NCI-H2107 treated with DMSO at 0.1 percent for 48 hours (cell line): Measurements from ENCODE around the gene NCR2.
A peak's percentile ranks its signal among the peaks of the same experiment; 100 is the strongest.
"Not testable (repeated sequence)": the region's sequence is repeated elsewhere in the genome, so short reads cannot be mapped to it uniquely, and the experiment has no call there.

Experiments
- DNase-seq: peaks from one replicate; lab custom pipeline; 2025; ENCODE audit not compliant: unreplicated experiment; lab: John Stamatoyannopoulos, UW

NCR2 gene, protein sequence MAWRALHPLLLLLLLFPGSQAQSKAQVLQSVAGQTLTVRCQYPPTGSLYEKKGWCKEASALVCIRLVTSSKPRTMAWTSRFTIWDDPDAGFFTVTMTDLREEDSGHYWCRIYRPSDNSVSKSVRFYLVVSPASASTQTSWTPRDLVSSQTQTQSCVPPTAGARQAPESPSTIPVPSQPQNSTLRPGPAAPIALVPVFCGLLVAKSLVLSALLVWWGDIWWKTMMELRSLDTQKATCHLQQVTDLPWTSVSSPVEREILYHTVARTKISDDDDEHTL

DNA sequence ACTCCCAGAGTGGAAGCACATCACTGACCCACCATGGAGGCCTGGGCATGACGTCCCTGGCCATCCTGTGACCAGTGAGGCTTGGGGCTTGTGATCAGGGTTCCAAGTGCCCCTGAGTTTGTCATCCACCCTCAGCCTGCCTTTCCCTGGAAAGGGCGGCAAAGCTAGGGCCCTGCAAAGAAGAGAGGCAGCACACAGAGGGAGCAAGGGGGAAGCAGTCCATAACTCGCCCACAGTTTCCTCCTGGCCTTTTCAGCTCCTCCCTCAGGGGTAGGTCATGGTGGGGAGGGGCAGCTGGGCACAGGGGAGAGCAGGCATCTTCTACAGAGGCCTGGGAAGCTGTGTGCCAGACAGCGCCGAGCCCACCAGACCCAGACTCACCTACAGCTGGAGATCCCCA lies at the start of gene NCR2:
NCR2 (plus strand) TSS at position 313 of the 400 bp plus-strand sequence. CDS start 269 bp downstream, outside the sequence.
- no peak for DNase-seq

DNA sequence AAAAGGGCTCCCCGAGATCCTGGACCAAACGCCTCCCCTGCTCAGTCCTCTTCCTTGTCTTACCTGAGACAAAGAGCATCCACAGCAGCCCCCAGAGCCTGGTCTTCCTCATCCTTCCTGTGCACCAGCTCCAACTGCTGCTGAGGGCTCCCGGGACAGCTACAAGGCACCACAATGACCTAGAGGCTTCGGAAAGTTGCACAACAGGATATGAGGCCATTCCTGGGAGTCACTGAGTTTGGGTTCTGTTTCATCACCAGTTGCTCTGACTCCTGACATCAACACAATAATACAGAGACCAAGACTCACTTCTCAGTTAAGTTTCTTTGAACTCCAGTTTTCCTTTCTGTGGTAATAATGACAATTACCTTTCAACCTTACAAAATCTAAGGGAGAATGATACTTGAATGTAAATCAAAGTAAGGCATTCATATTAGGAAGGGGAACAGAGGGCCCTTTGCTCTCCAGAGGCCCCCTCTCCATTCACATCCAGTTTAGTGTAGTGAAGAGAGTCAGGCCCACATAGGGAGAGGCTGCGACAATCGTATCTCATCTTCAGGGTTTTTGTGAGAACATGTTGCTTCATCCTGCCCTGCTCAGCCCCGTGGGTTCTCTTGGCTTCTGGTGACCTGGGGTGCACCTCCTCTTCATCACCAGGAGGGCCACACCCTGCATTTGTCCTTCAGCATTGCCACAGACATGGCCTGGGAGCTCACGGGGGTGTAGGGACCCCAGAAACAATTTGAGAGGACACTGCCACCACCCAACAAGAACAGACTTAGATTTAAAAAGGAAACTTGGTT lies 48.7 kb upstream of the NCR2 start, which contains the start of gene TREM1:
TREM1 (minus strand) TSS at position 139 of the 803 bp plus-strand sequence; CDS start at position 112, 27 bp downstream.
- DNase-seq = no peak

DNA sequence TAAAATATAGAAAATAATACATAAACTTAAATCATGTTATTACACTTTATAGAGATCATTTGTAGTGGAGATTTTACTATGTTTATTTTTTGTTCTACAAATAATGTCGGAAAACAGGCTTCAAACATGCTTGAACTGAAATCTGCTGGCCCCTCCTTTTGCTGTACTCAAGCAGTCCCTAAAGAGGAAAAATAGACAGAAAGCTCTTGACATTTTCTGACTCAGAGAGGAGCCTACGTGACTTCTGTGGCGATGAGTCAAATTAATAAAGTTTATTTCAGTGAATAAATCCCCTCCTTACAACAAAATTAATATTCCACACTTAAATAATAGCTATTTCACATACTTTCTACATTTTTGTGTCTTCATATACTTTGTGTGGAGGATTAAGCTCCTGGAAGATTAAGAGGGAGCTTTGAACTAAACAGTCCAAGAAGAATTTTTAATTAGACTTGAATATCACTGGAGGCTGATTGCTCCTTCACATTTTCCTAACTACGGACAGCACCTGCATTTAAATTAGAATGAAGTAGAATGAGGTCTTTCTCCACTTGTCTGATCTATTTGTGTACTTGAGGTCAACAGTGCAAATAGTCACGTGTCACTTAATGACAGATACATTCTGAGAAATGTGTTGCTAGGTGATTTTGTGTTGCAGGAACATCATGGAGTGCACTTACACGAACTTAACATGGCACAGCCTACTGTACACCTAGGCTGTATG lies 47.2 kb upstream of the NCR2 start:
- peak; percentile 69 for DNase-seq

DNA sequence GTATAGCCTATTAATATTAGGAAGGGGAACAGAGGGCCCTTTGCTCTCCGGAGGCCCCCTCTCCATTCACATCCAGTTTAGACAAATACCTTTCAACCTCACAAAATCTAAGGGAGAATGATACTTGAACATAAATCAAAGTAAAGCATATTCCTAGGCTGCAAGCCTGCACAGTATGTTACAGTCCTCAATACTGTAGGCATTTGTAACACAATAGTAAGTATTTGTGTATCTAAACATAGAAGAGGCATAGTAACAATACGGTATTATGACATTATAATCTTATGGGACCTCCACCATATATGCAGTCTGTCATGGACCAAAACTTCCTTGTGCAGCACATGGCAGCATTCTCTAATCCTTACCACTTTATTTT lies 46.7 kb upstream of the NCR2 start:
- DNase-seq = no peak

DNA sequence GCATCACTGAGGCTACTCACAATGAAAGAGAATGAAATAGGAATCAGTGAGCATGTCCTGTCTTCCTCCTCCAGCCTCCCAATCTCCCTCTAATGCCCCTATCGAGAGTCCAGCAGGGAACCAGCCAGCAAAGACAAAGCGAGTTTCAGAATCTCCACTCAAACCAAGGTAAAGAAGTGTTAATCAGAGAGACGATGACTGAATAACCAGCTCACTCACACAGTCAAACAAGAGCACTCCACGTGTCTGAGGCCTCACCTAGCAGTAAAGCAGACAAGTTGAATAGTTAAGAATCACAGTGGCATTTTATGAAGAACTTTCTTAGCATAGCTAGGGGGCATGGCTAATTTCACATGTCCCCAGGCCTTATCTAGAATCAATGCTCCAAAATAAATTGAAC lies 45.6 kb upstream of the NCR2 start:
- DNase-seq = no peak

DNA sequence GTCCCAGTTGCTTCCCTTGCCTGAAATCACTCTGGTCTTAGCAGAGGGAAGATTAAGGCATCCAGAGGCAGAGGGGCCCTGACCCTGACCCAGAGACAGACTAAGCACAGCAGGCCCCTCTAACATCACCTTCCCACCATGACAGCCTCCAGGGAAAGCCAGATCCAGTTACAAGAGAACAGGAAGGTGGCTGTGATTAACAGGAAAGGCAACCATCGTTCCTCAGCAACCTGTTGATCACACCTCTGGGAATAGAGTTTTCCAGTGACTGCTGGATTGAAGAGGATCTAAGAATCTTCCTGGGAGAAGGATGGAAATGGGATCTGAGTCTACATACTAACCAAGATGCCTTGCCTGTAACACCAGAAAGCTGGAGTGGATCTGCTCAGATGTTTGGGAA lies 43.7 kb upstream of the NCR2 start:
- DNase-seq = no peak

DNA sequence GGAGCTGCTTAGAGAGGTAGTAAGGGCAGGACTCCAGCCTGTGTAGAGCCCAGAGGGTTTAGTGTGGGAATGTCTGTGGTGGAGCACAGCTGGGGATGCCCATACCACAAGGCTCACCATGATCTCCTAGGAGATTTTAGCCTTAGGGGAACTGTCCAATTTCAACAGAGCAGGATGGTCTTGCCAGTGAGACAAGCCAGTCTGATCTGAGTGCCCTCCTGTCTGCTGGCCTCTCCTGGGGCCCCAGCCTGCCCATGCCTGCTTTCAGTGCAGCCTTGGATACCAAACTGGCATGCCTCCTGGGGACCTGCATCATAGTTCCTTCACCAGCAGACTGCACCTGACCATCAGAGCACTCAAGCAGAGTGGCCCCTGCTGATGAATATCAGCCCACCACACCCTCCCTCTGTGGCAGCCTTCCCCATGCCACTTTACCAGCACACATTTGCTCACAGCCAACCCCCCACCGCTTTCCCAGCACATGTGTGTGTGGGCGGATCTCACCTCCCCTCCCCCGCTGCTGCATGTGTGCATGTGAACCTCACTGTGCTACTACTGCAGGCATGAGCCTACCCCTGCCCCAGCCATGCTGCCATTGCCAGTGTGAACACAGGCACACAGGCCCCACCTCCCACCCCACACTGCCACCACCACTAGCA lies 41.1 kb upstream of the NCR2 start:
- no peak for DNase-seq

DNA sequence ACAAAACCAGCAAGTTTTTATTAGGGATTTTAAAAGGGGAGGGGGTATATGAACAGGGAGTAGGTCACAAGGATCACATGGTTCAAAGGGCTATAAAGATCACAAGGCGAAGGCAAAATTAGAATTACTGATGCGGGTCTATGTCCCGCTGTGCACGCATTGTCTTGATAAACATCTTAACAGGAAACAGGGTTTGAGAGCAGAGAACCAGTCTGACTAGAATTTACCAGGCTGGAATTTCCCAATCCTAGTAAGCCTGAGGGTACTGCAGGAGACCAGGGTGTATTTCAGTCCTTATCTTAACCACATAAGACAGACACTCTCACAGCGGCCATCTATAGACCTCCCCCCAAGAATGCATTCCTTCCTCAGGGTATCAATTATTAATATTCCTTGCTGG lies 38.2 kb upstream of the NCR2 start:
- DNase-seq = not testable (repeated sequence)

DNA sequence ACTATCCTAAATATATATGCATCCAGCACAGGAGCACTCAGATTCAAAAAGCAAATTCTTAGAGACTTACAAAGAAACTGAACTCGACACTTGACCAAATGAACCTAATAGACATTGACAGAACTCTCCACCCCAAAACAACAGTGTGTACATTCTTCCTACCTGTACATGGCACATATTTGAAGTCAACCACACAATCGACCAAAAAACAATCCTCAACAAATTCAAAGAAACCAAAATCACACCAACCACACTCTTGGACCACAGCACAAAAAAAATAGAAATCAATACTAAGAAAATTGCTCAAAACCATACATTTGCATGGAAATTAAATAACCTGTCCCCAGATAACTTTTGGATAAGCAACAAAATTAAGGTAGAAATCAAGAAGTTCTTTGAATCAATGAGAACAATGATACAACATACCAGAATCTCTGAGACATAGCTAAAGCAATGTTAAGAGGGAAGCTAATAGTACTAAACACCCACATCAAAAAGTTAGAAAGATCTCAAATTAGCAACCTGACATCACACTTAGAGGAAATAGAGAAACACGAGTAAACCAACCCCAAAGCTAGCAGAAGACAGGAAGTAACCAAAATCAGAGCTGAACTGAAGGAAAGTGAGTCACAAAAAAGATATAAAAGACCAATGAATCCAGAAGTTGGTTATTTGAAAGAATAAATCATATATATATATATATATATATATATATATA lies 36.5 kb upstream of the NCR2 start:
- no peak for DNase-seq

DNA sequence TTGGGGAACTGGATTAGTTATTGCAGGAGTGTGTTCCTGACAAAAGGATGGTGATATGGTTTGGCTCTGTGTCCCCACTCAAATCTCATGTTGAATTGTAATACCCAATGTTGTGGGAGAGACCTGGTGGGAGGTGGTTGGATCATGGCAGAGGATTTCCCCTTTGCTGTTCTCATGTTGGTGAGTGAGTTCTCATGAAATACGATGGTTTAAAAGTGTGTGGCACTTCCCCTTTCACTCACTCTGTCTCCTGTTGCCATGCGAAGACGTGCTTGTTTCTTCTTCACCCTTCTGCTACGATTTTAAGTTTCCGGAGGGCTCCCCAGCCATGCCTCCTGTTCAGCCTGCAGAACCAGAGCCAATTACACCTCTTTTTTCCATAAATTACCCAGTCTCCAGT lies 32.8 kb upstream of the NCR2 start:
- no peak for DNase-seq

DNA sequence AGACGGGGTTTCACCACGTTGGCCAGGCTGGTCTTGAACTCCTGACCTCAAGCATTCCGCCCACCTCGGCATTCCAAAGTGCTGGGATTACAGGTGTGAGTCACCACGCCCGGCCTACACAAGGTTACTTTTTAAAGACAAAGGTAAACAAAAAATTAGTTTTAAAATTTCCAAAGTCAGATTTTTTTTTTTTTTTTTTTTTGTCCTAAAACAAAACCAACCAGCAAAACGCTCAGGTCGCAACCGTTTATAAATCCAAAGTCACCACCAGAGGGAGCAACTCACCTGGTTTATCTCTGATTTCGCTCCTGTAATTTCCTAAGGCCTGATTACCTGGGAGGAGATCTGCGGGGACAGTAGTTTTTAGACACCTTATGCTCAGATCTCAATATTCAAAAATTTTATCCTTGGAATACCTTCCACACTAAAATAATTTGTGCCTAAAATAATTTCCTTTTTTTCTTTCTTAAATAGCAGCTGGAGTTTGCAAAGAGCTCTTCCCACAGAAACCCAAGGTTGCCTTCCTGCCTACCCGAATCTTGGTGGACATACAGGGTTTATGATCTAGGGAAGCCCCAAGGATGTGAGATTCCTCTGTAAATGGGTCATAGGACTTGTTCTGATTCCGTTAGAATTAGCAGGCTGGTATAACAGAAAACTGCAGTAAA lies 29.1 kb upstream of the NCR2 start:
- peak; percentile 37 for DNase-seq

DNA sequence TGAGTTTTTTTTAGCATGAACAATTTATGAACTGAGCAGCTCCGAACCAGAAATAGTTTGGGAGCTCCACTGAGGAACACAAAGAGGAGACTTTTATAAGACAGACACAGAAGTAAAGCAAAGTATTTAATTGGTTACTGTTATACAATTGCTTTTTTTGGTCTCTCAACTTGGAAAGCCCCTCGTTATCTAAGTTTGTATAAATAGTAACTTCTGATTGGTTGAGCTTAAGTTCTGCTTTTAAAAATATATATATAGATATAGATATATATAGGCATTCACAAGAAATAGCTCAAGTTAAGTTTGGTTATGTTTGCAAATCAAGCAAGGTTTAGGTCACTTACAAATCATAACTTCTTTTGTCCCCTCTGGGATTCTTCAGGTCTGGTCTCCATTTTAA lies 20.2 kb upstream of the NCR2 start:
- no peak for DNase-seq

DNA sequence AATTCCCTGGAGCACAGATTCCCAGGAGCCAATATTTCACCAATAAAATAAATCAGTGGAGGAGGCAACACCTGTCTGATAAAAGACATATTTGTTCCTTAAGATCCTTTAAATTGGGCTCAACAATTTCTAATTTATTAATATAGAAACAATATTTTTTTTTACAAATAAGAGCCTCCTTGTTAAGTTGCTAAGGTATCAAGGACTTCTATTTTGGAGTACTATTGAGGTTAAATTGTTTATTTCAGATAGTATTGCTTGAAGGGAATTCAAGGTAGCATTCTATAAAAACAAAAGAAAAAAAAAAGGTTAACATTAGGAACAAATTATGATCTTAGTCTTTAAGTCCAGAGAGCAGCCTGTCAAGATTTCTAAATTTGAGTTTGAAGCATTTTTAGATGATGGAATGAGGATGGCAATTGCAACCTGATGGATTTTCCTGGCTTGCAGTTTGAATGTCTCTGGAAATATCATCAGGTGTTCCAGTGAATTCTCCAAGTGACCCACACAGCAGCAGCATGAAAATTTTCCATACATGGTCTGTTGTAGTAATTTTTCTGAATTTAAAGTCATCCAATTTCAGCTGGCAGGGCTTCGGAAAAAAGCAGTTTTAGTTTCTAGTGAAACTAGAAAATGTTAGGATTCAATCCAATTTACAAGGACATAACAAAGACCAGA lies 19.3 kb upstream of the NCR2 start:
- DNase-seq = peak; percentile 14

DNA sequence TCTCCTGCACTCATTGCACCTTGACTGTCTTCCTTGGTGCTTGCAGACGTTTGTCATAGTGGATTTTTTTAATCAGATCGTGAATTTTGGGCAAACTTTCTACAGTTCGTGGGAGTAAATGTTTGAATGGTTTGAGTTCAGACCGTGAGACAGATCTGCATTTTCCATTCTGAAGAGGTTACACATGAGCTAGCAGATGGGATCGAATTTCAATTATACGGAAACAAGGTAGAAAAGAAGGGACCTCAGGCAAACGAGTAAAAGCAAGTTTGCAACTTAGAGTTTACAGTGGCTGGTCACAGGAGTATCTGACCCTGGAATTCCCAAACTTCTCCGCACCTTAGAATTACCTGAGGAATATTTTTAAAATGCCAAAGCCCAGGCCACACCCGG lies 17.2 kb upstream of the NCR2 start:
- DNase-seq = peak; percentile 40

DNA sequence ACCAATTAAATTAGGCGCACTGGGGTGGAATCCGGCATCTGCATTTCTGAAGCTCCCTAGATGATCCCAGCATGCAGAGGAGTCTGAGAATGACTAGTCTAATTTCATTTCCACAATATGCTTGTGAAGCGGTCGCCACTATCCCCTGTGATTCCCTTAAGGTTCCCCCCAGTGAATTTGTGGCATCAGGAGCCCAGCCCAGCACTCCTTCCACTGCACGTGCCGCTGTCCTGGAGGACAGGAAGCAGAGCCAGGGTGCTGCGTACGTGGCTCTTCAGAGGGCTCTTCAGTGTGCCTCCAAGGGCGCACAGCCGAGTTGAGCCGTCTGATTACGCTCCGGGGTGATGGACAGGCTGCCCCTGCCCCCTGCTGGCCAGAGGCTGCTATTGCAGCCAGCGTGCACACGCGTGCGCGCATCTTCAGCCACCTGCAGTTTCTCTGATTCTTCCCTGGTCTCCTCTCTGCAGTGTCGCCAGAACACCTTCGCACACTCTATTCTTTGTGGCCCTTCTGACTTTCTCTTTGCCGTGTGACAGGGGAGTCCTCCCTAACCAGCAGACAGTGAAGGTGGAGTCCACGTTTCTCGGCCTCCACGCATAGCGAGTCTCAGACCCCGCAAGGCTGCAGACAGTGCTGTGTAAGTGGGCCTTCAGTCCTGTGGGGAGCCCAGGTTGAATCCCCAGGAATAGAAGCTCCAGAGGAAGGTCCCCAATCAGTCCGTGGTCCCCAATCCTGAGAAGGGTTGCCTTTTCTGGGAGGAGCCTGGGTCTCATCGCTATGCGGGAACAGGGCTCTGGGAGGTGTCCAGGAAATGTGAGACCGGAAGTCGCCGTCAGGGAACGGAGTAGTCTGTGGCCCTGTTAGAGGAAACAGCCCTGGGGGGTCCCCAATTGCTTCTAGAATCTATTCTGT lies 16.5 kb upstream of the NCR2 start:
- DNase-seq = peak; percentile 79

DNA sequence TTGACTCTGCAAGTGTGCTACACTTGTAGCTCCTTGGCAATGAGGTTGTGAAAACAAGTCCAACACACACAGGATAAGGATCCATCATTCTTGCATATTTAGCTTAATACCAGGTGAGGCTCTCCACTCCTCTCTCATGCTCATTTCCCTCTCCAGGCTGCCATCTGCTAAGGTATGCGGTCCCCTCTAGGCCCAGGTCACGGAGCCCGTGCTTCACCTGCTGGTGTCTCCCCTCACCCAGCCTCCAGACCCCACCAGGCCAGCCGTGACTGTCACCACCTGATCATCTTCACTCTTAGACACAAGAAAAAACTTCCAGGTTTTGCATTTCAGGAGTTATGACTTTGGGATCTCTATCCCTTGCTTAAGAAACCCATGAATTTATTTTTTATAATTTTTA lies 14.2 kb upstream of the NCR2 start:
- DNase-seq = no peak

DNA sequence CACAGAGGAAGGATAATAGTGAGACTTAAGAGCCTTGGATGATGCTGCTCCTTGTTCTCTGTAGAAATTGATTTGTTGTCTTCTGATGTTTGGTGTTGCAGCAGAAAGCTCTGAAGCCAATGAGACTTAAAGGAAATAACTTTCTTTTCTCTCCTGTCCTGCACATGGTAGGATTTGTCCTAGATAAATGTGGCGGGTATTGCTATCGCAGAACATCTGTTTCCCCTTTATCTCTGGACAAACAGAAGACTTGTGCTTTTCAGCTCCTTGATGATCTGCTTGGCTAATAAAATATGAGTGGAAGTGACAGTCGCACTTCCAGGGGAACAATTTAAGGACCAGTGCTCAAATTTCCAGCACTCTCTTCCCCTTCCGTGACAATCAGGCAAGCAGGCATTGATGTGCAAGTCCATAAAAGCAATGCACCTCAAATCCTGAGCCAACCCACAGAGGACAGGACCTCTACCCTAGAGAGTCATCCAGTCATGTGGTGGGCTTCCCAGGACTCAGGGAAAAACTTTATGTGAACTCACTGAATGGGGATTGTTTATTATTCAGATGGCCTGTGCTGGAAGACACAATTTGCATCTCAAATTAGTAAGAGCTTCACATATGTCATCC lies 9.9 kb upstream of the NCR2 start:
- no peak for DNase-seq

DNA sequence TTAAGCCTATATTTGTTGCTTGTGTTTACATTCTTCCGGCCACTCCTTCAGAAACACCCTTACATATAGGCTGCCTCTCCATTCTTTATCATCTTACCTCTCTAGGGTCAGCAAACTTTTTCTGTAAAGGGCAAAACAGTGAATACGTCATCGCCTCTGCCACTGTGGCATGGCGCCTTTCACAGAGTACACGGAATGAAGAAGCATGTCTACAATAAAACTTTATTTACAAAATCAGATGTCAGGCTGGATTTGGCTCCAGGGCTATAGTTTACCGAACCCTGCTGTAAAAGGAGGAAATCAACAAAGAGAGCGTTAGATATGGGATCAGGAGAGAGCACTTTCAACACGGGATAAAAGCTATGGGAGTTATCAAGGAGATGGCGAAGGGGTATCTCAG lies 9.3 kb upstream of the NCR2 start:
- no peak for DNase-seq
